GM12875 (cell line): Measurements from ENCODE around the gene PLOD1.
A peak's percentile ranks its signal among the peaks of the same experiment; 100 is the strongest.
"Not testable (repeated sequence)": the region's sequence is repeated elsewhere in the genome, so short reads cannot be mapped to it uniquely, and the experiment has no call there.

ENCODE experiments used
- H3K4me3 ChIP-seq: one replicate; pipeline ENCODE4 v1.5.1; 2011; ENCODE audit warnings: low read depth, low read length, control low read depth
- TF ChIP-seq, protein P1 (sequence below): IDR thresholded peaks from 2 replicates; pipeline ENCODE4 v1.5.1; 2011; ENCODE audit warnings: low read depth, mild to moderate bottlenecking, control low read depth, inconsistent platforms, low read length, moderate library complexity, borderline replicate concordance; ENCODE audit not compliant: insufficient read depth

PLOD1 gene

DNA sequence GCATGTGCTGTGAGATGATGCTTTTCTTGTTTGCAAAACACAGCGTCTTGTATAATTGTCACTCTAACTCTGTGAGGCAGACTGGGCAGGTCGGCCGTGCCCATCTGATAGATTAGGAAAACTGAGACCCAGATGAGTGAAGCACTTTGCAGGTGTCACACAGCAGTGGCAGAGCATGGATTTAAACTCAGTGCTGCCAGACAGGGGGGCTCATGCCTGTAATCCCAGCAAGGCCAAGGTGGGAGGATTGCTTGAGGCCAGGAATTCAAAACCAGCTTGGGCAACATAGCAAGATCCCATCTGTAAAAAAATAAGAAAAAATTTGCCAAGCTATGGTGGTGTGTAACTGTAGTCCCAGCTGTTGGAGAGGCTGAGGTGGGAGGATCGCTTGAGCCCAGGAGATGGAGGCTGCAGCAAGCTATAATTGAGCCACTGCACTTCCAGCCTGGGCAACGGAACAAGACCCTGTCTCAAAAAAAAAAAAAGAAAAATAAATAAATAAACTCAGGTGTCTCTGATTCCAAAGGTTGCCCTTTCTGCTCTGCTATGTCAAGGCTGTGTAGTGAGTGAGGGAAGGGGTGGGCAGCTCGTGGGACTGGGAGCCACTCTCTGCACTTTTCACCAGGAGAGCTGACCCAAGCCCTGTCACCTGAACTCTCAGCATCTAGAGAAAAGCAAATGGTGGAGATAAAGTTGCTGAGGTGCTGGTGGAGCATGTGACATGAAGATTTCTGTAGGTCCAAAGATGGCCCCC lies 42.9 kb upstream of the PLOD1 start:
- no peak overlapping the region for H3K4me3 ChIP-seq
- TF ChIP-seq, protein P1, sequence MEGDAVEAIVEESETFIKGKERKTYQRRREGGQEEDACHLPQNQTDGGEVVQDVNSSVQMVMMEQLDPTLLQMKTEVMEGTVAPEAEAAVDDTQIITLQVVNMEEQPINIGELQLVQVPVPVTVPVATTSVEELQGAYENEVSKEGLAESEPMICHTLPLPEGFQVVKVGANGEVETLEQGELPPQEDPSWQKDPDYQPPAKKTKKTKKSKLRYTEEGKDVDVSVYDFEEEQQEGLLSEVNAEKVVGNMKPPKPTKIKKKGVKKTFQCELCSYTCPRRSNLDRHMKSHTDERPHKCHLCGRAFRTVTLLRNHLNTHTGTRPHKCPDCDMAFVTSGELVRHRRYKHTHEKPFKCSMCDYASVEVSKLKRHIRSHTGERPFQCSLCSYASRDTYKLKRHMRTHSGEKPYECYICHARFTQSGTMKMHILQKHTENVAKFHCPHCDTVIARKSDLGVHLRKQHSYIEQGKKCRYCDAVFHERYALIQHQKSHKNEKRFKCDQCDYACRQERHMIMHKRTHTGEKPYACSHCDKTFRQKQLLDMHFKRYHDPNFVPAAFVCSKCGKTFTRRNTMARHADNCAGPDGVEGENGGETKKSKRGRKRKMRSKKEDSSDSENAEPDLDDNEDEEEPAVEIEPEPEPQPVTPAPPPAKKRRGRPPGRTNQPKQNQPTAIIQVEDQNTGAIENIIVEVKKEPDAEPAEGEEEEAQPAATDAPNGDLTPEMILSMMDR, result no peak

DNA sequence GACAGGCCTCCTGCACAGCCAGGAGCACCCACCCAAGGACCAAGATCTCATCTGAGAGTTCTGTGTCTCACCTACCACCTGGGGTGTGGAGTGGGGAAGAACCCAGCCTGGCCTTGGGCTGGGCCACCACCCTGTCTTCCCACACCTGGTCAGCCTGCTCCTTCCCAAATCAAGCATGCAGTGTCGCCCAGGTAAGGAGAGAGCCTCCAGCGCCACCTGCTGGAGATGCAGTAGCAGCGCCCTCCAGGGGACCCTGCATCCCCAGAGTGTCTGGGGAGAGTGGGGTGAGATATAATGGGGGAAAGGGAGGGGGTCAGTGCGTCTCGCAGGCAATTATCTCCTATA lies 40.6 kb upstream of the PLOD1 start:
- no peak overlapping the region for H3K4me3 ChIP-seq
- TF ChIP-seq, protein P1, result peak; percentile 97

DNA sequence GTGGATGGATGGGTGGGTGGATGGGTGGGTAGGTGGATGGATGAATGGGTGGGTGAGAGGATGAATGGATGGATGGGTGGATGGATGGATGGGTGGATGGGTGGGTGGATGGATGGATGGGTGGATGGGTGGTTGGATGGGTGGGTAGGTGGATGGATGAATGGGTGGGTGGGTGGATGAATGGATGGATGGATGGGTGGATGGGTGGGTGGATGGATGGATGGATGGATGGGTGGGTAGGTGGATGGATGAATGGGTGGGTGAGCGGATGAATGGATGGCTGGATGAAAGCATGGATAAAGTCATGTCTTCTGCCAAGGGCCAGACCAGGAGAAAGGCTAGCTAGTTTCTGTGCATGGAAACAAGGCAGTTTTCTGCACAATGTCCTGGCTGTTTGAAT lies 40.0 kb upstream of the PLOD1 start:
- H3K4me3 ChIP-seq, result not testable (repeated sequence)

DNA sequence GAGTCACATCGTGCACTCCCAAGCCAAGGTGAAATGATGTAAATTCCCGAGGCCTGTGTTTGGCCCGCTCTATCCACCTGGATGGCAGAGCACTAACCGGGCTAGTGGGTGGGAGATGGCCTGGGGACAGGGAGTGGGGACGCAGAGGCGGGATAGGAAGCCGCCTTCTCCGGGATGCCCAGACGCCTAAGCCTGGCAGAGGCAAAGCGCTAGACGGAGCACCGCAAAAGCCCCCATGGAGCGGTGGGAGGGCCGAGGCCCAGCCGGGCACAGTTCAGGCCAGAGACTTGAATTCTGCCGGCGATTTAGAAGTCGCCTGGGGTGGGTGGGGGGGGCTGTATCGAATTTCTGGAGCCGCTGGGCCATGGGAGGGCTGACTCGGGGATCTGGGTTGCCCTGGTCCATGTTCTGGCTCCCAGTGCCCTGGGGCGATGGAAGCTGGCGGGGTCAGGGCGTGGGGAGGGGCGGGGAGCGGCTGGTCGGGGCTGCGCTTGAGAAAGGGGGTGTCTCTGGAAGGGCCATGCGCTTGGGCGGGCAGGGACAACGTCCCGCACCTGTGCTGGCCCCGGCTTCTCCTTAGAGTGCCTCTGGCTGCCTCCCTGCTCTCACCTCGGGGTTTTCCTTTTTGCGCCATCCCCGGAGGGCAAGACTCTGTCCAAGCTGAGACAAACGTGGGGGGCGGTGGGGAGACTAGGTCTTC lies 36.3 kb upstream of the PLOD1 start:
- TF ChIP-seq, protein P1, result no peak
- no peak overlapping the region for H3K4me3 ChIP-seq

DNA sequence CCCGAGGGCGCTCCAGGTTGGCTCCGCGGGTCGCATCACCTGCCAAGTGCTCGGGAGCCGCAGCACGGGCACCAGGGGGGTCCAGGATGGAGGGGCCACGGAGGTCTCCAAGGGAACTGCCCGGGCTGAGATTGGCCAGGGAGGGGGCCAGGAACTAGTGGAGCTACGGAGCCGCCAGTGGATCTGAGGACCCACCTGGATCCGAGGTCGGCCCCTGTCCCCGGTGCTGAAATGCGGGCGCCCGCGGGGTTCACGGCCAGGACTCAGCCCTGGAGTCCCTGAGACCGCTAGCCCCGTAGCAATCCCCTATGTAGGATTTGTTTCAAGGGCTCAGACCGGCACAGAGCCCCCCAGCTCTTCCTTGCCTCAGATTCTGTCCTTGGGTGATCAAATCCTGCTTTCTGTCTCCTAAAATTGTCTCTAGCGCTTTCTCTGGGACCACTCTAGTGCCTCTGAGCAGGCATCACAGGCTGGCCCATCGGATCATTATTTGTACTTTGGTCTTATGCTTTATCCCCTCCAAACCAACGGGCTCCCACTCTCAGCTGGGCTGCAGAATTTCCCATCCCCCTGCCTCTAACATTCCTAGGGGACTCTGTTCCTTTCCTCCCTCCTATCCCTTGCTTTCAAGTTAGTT lies 35.6 kb upstream of the PLOD1 start:
- H3K4me3 ChIP-seq, result no peak overlapping the region
- TF ChIP-seq, protein P1, result no peak

DNA sequence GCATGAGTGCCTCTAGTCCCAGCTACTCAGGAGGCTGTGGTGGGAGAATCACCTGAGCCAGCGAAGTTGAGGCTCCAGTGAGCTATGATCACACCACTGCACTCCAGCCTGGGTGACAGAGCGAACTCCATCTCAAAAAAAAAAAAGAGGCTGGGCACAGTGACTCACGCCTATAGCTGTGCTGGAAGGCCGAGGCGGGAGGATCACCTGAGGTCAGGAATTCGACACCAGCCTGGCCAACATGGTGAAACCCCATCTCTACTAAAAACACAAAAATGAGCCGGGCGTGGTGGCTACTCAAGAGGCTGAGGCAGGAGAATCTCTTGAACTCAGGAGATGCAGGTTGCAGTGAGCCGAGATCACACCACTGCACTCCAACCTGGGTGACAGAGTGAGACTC lies 33.1 kb upstream of the PLOD1 start:
- H3K4me3 ChIP-seq, result not testable (repeated sequence)

DNA sequence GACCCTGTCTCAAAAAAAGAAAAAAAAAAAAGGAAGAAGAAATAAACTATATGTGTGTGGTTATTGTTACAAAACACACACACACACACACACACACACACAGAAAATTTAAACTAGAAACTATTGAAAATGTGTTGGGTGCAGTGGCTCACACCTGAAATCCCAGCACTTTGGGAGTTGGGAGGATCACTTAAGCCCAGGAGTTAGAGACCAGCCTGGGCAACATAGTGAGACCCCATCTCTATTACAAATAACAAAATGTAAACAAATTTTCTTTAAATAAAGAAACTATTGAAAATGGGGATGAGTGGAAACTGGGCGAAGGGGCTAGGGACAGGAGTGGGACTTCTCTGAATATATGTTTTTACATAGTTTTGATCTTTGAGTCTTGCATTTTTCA lies 31.3 kb upstream of the PLOD1 start:
- no peak overlapping the region for H3K4me3 ChIP-seq
- TF ChIP-seq, protein P1, result no peak

DNA sequence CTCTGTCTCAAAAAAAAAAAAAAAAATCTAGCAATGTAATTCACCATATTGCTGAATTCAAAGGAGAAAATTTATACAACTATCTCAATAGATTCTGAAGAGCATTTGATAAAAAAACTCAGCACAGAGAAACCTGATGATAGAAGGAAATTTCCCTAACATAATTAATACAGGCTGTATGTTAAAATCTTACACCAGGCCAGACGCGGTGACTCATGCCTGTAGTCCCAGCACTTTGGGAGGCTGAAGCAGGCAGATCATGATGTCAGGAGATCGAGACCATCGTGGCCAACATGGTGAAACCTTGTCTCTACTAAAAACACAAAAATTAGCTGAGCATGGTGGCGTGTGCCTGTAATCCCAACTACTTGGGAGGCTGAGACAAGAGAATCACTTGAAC lies 30.4 kb upstream of the PLOD1 start:
- H3K4me3 ChIP-seq, result not testable (repeated sequence)
